Breast epithelium (tissue), 3 donors: ENCODE results near the gene C4BPA.

ENCODE experiments used
- CTCF ChIP-seq, 3 donors: fragments of 450-650 bp; IDR thresholded peaks; one replicate each; pipeline ENCODE4 v1.5.1; 2016 to 2017; ENCODE audit warnings: antibody characterized with exemption in 3 of 3, mild to moderate bottlenecking in 3 of 3, moderate library complexity in 3 of 3
- POLR2A ChIP-seq: fragments of 450-650 bp; IDR thresholded peaks from one replicate; pipeline ENCODE4 v1.6.1; 2016; ENCODE audit warnings: antibody characterized with exemption, mild to moderate bottlenecking, moderate library complexity

DNA sequence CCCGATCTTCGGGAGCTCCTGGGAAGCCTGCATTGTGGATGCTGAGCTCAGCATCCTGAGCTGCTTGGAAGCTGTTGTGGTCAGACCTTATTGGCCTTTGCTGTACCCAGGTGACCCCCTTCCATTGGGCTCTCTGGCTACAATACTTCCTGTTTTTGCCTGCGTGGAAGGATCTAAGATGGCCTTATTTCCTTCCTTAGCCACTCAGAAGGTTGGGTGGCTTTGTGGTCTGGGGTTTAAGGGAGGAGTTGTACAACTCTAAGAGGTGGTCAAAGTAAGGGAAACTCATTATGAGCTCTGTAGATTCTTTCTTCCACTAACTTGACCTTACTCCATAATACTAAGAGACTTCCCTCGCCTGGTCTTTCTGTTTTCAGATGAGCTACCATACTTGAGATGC is 33.2 kb upstream of the C4BPA start:
- TF ChIP-seq CTCF (IDR thresholded peaks at IDR 0.05) (no peak), POLR2A (no peak)
